SK-N-DZ (cell line): ENCODE measurements around the gene KDM1B.
A peak's percentile ranks its signal among the peaks of the same experiment; 100 is the strongest.
"Not testable (repeated sequence)": the region's sequence is repeated elsewhere in the genome, so short reads cannot be mapped to it uniquely, and the experiment has no call there.

Source experiments
- DNase-seq: peaks from one replicate; pipeline ENCODE4 v3.0.0-alpha.2; 2015; ENCODE audit warnings: low spot score

The KDM1B gene

GRCh38 chr6:18187701-18188100, 32.5 kb downstream of the KDM1B start:
- no peak for DNase-seq

- DNase-seq, result no peak
These were observed 34.0 kb downstream of the KDM1B start for GRCh38 chr6:18189196-18189595.

- no peak for DNase-seq
These were observed 36.8 kb downstream of the KDM1B start for GRCh38 chr6:18192026-18192425.

- DNase-seq, result no peak
These were observed 48.6 kb downstream of the KDM1B start for GRCh38 chr6:18203786-18204185.

- DNase-seq, result no peak
These were observed 49.5 kb downstream of the KDM1B start for GRCh38 chr6:18204691-18205090.

- DNase-seq, result no peak
These were observed 51.4 kb downstream of the KDM1B start for GRCh38 chr6:18206591-18206990.

GRCh38 chr6:18207438-18207837, 52.2 kb downstream of the KDM1B start:
- DNase-seq, result no peak

GRCh38 chr6:18207949-18208348, 52.7 kb downstream of the KDM1B start:
- DNase-seq, result peak; percentile 36

GRCh38 chr6:18208778-18209177, 53.6 kb downstream of the KDM1B start:
- not testable (repeated sequence) for DNase-seq

- DNase-seq, result no peak
These were observed 54.4 kb downstream of the KDM1B start for GRCh38 chr6:18209539-18210197.

GRCh38 chr6:18210707-18211106, 55.5 kb downstream of the KDM1B start:
- no peak for DNase-seq

GRCh38 chr6:18211338-18211737, 56.1 kb downstream of the KDM1B start:
- DNase-seq, result no peak

GRCh38 chr6:18212231-18212630, 57.0 kb downstream of the KDM1B start:
- DNase-seq, result no peak

- DNase-seq, result no peak
These were observed 58.2 kb downstream of the KDM1B start for GRCh38 chr6:18213439-18213838.

- no peak for DNase-seq
These were observed 58.8 kb downstream of the KDM1B start for GRCh38 chr6:18214003-18214402.

GRCh38 chr6:18215436-18215835, 60.2 kb downstream of the KDM1B start:
- DNase-seq, result peak; percentile 74

GRCh38 chr6:18216411-18216810, 61.2 kb downstream of the KDM1B start:
- no peak for DNase-seq

- no peak for DNase-seq
These were observed 63.0 kb downstream of the KDM1B start for GRCh38 chr6:18218233-18218632.

GRCh38 chr6:18219591-18219990, 64.4 kb downstream of the KDM1B start:
- no peak for DNase-seq

GRCh38 chr6:18221288-18221615, 66.0 kb downstream of the KDM1B start:
- DNase-seq, result no peak

- DNase-seq, result not testable (repeated sequence)
These were observed 71.4 kb downstream of the KDM1B start for GRCh38 chr6:18226451-18227105.

- not testable (repeated sequence) for DNase-seq
These were observed 71.9 kb downstream of the KDM1B start for GRCh38 chr6:18227166-18227565.

GRCh38 chr6:18228590-18228989, 73.4 kb downstream of the KDM1B start:
- not testable (repeated sequence) for DNase-seq

- not testable (repeated sequence) for DNase-seq
These were observed 76.6 kb downstream of the KDM1B start for GRCh38 chr6:18231856-18232255.
